Transverse colon (tissue), 3 donors: ENCODE results near the gene DNAJC28.

Experiments
- CTCF ChIP-seq, 5 experiments: fragments of 200-600 bp in 3 of 5; fragments of 450-650 bp in 2 of 5; sonication (generic) in 3 of 5; IDR thresholded peaks; 1 replicate in 2 of 5; 2 replicates in 3 of 5; pipeline ENCODE4 v1.5.1; 2016 to 2017; ENCODE audit warnings: antibody characterized with exemption in 5 of 5, inconsistent platforms in 3 of 5, mild to moderate bottlenecking in 2 of 5, moderate library complexity in 1 of 5
- EP300 ChIP-seq: sonication (generic); formaldehyde crosslinking; IDR thresholded peaks from one replicate; pipeline ENCODE4 v1.6.1; 2017; ENCODE audit warnings: antibody characterized with exemption, low read depth
- POLR2A ChIP-seq: fragments of 450-650 bp; IDR thresholded peaks from one replicate; pipeline ENCODE4 v1.6.1; 2016; ENCODE audit warnings: antibody characterized with exemption, mild to moderate bottlenecking, moderate library complexity

- no peak for TF ChIP-seq EP300
- no peak for TF ChIP-seq CTCF (IDR thresholded peaks at IDR 0.05)
- TF ChIP-seq POLR2A: no peak
These were observed 14.4 kb downstream of the DNAJC28 start for GRCh38 chr21:33477066-33477465.
